Measurements from ENCODE around the gene OTOR. TPM values are rescaled to one million over a fixed set of nuclear protein-coding genes. Genes with fewer than 3 reads are reported as not detected.
A peak's percentile ranks its signal among the peaks of the same experiment; 100 is the strongest.

The OTOR gene
- total and polyA plus RNA-seq, 2 of the 8 experiments (the other 6 are each of a cell fraction or from before 2014, with no cell fraction given), result not detected

DNA sequence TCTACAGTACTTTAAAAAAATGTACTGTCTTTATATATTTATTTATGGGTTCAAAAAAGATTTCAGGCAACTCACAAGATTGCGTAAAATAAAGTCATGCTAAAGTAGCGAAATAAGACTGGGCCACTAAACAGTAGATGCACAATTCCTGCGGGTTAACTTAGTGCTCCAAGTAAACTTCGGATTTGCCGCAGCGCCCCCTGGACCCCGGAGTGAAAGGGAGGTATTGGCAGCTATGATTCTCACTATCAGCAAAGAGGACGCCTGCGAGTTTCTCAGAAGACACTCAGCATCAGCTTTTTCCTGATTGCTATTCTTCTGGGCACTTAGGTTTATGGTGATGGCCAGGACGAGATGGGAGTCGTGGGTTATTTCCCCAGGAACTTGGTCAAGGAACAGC is 1.4 kb downstream of the OTOR start (continued):
- TF ChIP-seq, protein P1, sequence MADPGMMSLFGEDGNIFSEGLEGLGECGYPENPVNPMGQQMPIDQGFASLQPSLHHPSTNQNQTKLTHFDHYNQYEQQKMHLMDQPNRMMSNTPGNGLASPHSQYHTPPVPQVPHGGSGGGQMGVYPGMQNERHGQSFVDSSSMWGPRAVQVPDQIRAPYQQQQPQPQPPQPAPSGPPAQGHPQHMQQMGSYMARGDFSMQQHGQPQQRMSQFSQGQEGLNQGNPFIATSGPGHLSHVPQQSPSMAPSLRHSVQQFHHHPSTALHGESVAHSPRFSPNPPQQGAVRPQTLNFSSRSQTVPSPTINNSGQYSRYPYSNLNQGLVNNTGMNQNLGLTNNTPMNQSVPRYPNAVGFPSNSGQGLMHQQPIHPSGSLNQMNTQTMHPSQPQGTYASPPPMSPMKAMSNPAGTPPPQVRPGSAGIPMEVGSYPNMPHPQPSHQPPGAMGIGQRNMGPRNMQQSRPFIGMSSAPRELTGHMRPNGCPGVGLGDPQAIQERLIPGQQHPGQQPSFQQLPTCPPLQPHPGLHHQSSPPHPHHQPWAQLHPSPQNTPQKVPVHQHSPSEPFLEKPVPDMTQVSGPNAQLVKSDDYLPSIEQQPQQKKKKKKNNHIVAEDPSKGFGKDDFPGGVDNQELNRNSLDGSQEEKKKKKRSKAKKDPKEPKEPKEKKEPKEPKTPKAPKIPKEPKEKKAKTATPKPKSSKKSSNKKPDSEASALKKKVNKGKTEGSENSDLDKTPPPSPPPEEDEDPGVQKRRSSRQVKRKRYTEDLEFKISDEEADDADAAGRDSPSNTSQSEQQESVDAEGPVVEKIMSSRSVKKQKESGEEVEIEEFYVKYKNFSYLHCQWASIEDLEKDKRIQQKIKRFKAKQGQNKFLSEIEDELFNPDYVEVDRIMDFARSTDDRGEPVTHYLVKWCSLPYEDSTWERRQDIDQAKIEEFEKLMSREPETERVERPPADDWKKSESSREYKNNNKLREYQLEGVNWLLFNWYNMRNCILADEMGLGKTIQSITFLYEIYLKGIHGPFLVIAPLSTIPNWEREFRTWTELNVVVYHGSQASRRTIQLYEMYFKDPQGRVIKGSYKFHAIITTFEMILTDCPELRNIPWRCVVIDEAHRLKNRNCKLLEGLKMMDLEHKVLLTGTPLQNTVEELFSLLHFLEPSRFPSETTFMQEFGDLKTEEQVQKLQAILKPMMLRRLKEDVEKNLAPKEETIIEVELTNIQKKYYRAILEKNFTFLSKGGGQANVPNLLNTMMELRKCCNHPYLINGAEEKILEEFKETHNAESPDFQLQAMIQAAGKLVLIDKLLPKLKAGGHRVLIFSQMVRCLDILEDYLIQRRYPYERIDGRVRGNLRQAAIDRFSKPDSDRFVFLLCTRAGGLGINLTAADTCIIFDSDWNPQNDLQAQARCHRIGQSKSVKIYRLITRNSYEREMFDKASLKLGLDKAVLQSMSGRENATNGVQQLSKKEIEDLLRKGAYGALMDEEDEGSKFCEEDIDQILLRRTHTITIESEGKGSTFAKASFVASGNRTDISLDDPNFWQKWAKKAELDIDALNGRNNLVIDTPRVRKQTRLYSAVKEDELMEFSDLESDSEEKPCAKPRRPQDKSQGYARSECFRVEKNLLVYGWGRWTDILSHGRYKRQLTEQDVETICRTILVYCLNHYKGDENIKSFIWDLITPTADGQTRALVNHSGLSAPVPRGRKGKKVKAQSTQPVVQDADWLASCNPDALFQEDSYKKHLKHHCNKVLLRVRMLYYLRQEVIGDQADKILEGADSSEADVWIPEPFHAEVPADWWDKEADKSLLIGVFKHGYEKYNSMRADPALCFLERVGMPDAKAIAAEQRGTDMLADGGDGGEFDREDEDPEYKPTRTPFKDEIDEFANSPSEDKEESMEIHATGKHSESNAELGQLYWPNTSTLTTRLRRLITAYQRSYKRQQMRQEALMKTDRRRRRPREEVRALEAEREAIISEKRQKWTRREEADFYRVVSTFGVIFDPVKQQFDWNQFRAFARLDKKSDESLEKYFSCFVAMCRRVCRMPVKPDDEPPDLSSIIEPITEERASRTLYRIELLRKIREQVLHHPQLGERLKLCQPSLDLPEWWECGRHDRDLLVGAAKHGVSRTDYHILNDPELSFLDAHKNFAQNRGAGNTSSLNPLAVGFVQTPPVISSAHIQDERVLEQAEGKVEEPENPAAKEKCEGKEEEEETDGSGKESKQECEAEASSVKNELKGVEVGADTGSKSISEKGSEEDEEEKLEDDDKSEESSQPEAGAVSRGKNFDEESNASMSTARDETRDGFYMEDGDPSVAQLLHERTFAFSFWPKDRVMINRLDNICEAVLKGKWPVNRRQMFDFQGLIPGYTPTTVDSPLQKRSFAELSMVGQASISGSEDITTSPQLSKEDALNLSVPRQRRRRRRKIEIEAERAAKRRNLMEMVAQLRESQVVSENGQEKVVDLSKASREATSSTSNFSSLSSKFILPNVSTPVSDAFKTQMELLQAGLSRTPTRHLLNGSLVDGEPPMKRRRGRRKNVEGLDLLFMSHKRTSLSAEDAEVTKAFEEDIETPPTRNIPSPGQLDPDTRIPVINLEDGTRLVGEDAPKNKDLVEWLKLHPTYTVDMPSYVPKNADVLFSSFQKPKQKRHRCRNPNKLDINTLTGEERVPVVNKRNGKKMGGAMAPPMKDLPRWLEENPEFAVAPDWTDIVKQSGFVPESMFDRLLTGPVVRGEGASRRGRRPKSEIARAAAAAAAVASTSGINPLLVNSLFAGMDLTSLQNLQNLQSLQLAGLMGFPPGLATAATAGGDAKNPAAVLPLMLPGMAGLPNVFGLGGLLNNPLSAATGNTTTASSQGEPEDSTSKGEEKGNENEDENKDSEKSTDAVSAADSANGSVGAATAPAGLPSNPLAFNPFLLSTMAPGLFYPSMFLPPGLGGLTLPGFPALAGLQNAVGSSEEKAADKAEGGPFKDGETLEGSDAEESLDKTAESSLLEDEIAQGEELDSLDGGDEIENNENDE (IDR thresholded peaks at IDR 0.05; ENCODE audit: insufficient replicate concordance, low read length), result no peak
- no peak for TF ChIP-seq POLR2AphosphoS5 (IDR thresholded peaks at IDR 0.05; ENCODE audit: low read depth, low read length)
- TF ChIP-seq SP1 (IDR thresholded peaks at IDR 0.05; ENCODE audit: low read depth, low read length), result no peak
- TF ChIP-seq CBX8 (IDR thresholded peaks at IDR 0.05; ENCODE audit: borderline replicate concordance, low read depth, low read length), result no peak
- TF ChIP-seq EGR1 (IDR thresholded peaks at IDR 0.05; ENCODE audit: borderline replicate concordance, low read depth, low read length), result no peak
- no peak for TF ChIP-seq POU5F1 (IDR thresholded peaks at IDR 0.05; ENCODE audit: low read depth, low read length)
- TF ChIP-seq TEAD4 (IDR thresholded peaks at IDR 0.05; ENCODE audit: low read depth, low read length), result no peak
- TF ChIP-seq, protein P2, sequence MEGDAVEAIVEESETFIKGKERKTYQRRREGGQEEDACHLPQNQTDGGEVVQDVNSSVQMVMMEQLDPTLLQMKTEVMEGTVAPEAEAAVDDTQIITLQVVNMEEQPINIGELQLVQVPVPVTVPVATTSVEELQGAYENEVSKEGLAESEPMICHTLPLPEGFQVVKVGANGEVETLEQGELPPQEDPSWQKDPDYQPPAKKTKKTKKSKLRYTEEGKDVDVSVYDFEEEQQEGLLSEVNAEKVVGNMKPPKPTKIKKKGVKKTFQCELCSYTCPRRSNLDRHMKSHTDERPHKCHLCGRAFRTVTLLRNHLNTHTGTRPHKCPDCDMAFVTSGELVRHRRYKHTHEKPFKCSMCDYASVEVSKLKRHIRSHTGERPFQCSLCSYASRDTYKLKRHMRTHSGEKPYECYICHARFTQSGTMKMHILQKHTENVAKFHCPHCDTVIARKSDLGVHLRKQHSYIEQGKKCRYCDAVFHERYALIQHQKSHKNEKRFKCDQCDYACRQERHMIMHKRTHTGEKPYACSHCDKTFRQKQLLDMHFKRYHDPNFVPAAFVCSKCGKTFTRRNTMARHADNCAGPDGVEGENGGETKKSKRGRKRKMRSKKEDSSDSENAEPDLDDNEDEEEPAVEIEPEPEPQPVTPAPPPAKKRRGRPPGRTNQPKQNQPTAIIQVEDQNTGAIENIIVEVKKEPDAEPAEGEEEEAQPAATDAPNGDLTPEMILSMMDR (IDR thresholded peaks at IDR 0.05; ENCODE audit: control extremely low read depth in 1 of 3, insufficient read depth in 1 of 3, low read depth in 1 of 3, low read length in 3 of 3), result peak; percentile 55 to 77 (median 67)
- TF ChIP-seq RXRA (IDR thresholded peaks at IDR 0.05; ENCODE audit: insufficient read depth, low read depth, low read length), result no peak
- TF ChIP-seq KDM4A (IDR thresholded peaks at IDR 0.05; ENCODE audit: low read depth, low read length, severe bottlenecking), result no peak

All from H1 (cell line).